ENCODE data around the gene CCDC18. TPM values are rescaled to one million over a fixed set of nuclear protein-coding genes. Genes with fewer than 3 reads are reported as not detected.

The CCDC18 gene
- total RNA-seq, 1 donor, result 6.2 TPM

- H3K27me3 ChIP-seq (ENCODE audit: insufficient read depth, low read length), result no peaks in the 10 kb centered on the region
- H3K79me2 ChIP-seq (ENCODE audit: insufficient read depth, low read length), result no peaks in the 10 kb centered on the region
- DNase-seq (ENCODE audit: insufficient read length, low spot score, missing footprints), result peak; percentile 11
- H3K4me2 ChIP-seq (ENCODE audit: insufficient read depth, low read length), result no peak overlapping the region
- H3K27ac ChIP-seq (ENCODE audit: low read depth, low read length), result no peak overlapping the region
- no peak for TF ChIP-seq CTCF (IDR thresholded peaks at IDR 0.05; ENCODE audit: extremely low read depth, low read depth, low read length)
- peaks cover 7% of the 10 kb centered on the region for H3K36me3 ChIP-seq (ENCODE audit: insufficient read depth, low read length)
- no peaks in the 10 kb centered on the region for H3K4me1 ChIP-seq (ENCODE audit: insufficient read depth, low read length)
- no peak overlapping the region for H3K4me3 ChIP-seq (ENCODE audit: insufficient read depth, low read length)
- H3K9me3 ChIP-seq (ENCODE audit: low read depth, low read length), result no peaks in the 10 kb centered on the region
- H2AFZ ChIP-seq (ENCODE audit: low read length), result no peak overlapping the region
- H4K20me1 ChIP-seq (ENCODE audit: insufficient read depth, low read length), result no peaks in the 10 kb centered on the region
Measured at GRCh38 chr1:93196591-93196990, 16.1 kb downstream of the CCDC18 start.

- H3K79me2 ChIP-seq (ENCODE audit: insufficient read depth, low read length), result no peaks in the 10 kb centered on the region
- H3K4me3 ChIP-seq (ENCODE audit: insufficient read depth, low read length), result no peak overlapping the region
- H4K20me1 ChIP-seq (ENCODE audit: insufficient read depth, low read length), result no peaks in the 10 kb centered on the region
- no peak for TF ChIP-seq CTCF (IDR thresholded peaks at IDR 0.05; ENCODE audit: extremely low read depth, low read depth, low read length)
- H3K27ac ChIP-seq (ENCODE audit: low read depth, low read length), result no peak overlapping the region
- no peak overlapping the region for H2AFZ ChIP-seq (ENCODE audit: low read length)
- H3K36me3 ChIP-seq (ENCODE audit: insufficient read depth, low read length), result no peaks in the 10 kb centered on the region
- peak; percentile 21 for DNase-seq (ENCODE audit: insufficient read length, low spot score, missing footprints)
- no peak overlapping the region for H3K4me2 ChIP-seq (ENCODE audit: insufficient read depth, low read length)
- no peaks in the 10 kb centered on the region for H3K27me3 ChIP-seq (ENCODE audit: insufficient read depth, low read length)
- no peaks in the 10 kb centered on the region for H3K9me3 ChIP-seq (ENCODE audit: low read depth, low read length)
- H3K4me1 ChIP-seq (ENCODE audit: insufficient read depth, low read length), result no peaks in the 10 kb centered on the region
Measured at GRCh38 chr1:93199150-93199549, 18.6 kb downstream of the CCDC18 start.

GRCh38 chr1:93200086-93200620 is 19.6 kb downstream of the CCDC18 start:
- Histone ChIP-seq H3K4me1 (ENCODE audit: insufficient read depth, low read length) (no peaks in the 10 kb centered on the region), H3K27ac (ENCODE audit: low read depth, low read length) (no peak overlapping the region), H3K36me3 (ENCODE audit: insufficient read depth, low read length) (no peaks in the 10 kb centered on the region), H4K20me1 (ENCODE audit: insufficient read depth, low read length) (no peaks in the 10 kb centered on the region), H3K79me2 (ENCODE audit: insufficient read depth, low read length) (no peaks in the 10 kb centered on the region), H3K4me3 (ENCODE audit: insufficient read depth, low read length) (no peak overlapping the region), H2AFZ (ENCODE audit: low read length) (no peak overlapping the region), H3K4me2 (ENCODE audit: insufficient read depth, low read length) (no peak overlapping the region), H3K27me3 (ENCODE audit: insufficient read depth, low read length) (no peaks in the 10 kb centered on the region), H3K9me3 (ENCODE audit: low read depth, low read length) (no peaks in the 10 kb centered on the region)
- no peak for TF ChIP-seq CTCF (IDR thresholded peaks at IDR 0.05; ENCODE audit: extremely low read depth, low read depth, low read length)
- DNase-seq (ENCODE audit: insufficient read length, low spot score, missing footprints), result no peak

- no peak overlapping the region for H3K4me2 ChIP-seq (ENCODE audit: insufficient read depth, low read length)
- H3K79me2 ChIP-seq (ENCODE audit: insufficient read depth, low read length), result no peaks in the 10 kb centered on the region
- no peak overlapping the region for H2AFZ ChIP-seq (ENCODE audit: low read length)
- H3K27me3 ChIP-seq (ENCODE audit: insufficient read depth, low read length), result no peaks in the 10 kb centered on the region
- H3K4me3 ChIP-seq (ENCODE audit: insufficient read depth, low read length), result no peak overlapping the region
- H3K4me1 ChIP-seq (ENCODE audit: insufficient read depth, low read length), result no peaks in the 10 kb centered on the region
- no peak for TF ChIP-seq CTCF (IDR thresholded peaks at IDR 0.05; ENCODE audit: extremely low read depth, low read depth, low read length)
- H4K20me1 ChIP-seq (ENCODE audit: insufficient read depth, low read length), result no peaks in the 10 kb centered on the region
- no peaks in the 10 kb centered on the region for H3K9me3 ChIP-seq (ENCODE audit: low read depth, low read length)
- DNase-seq (ENCODE audit: insufficient read length, low spot score, missing footprints), result peak; percentile 3
- no peak overlapping the region for H3K27ac ChIP-seq (ENCODE audit: low read depth, low read length)
- no peaks in the 10 kb centered on the region for H3K36me3 ChIP-seq (ENCODE audit: insufficient read depth, low read length)
Measured at GRCh38 chr1:93200714-93201113, 20.2 kb downstream of the CCDC18 start.
